ENCODE measurements around the gene HOXC12.

HOXC12 gene

DNA sequence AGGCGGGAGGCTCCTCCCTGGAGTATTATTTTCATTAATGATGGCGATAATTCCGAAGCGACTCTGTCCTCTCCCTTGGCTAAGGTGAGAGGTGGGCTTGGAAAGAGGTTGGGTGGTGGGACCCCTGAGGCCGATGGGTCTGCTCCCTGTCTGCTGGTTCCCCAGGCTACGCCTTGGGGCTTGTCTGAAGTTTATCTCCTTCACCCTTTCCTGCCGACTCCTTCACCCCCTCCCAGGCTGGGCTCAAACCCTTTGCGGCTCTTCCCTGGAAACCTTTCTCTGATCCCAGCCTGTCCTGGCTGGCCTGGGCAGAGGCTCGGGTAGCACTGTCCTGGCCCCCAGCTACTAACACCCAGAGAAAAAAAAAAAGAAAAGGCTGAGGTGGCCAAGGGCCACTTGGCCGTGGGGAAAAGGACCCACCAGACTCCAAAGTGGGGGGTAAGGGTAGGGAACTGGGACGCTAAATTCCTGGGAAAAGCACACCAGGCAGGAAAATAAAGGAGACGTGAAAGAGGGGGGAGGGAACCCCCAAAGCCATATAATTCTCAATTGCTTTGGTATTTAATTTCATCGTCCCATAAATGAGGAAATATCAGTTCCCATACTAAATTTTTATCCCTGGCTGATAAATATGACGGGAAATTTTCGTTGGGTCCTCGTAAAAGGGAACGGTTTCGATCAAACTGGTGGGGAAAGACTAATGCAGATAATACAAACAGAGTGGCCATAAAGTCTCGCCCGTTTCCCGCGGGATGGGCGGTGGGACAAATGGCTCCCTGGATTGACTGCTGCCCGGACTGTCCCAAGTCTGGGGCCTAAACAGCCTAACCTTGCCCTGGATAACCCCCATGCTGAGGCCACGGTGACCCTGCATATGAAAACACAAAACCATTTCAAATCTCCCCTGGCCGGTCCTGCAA is 28.2 kb downstream of the HOXC12 start:
- no peak overlapping the region for H3K4me3 ChIP-seq (ENCODE audit: low read depth, low read length)

DNA sequence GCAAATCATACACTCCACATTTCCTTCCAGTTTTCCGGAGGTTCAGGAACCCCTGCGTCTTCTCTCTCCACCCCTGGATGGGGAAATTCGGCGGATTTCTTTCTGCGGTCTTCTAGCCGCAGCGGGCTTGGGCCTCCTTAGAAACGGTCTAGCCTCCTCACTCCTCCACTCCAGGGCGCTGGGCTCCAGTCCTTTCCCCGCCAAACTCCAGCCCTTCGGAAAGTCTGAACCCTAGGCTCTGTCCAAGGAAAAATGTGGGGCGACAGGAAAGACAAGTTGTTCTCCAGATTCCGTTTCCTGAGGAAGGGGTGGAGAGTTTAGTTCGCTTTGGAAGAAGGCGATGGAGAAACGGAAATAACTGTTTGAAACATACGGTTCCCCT is 28.9 kb downstream of the HOXC12 start:
- H3K4me3 ChIP-seq (ENCODE audit: low read depth, low read length) = no peak overlapping the region

DNA sequence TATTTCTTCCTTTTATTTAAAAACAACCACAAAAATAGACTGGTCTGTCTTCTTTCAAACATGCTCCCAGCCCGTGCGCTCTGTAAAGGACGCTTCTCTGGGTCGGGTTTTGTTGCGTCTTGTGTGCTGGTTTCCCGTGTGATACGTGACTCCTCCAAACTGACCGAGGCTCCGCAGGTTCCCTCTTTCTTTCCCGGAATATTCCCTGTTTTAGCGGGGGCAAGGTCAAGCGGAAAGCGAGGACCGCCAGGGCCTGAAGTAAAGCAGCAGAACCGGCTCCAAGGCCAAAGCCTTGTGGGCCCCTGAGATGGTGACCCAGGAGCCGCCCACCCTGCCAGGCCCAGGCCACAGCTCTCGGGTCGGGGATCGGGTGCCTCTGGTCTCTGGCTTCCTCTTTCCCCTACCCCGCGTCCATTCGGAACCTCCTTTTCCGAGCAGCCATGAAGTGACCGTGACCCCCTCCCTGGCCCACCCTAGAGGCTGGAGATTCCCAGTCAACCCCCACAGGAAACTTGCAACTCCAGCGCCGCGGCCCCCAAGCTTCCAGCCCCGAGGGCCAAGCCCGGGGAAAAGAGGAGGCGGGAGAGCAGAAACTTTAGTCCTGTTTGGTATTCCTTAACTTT is 29.4 kb downstream of the HOXC12 start:
- H3K4me3 ChIP-seq (ENCODE audit: low read depth, low read length) = no peak overlapping the region

DNA sequence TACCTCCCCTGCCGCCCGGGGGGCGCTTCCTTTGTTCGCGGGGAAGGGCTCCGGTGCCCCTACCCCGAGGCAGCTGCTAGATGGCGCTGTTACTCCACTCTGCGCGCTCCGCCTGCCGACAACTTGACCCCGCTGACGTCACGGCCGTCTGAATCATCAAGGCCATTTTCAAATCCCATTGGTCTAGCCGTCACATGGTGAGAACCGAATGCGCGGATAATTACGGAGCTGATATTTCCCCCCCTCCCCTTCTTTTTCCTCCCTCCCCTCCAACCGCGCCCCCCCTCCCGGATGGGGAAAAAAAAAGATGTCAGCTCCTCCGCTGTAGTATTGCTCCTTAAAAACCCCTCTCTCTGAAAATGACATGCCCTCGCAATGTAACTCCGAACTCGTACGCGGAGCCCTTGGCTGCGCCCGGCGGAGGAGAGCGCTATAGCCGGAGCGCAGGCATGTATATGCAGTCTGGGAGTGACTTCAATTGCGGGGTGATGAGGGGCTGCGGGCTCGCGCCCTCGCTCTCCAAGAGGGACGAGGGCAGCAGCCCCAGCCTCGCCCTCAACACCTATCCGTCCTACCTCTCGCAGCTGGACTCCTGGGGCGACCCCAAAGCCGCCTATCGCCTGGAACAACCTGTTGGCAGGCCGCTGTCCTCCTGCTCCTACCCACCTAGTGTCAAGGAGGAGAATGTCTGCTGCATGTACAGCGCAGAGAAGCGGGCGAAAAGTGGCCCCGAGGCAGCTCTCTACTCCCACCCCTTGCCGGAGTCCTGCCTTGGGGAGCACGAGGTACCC is 30.4 kb downstream of the HOXC12 start, which contains the start of gene HOXC10:
Gene HOXC10, plus strand, starts transcription at position 246 of the 791 bp plus-strand sequence. Its CDS starts 114 bp downstream, at position 360.
- no peak within 1 kb of the TSS for H3K4me3 ChIP-seq (ENCODE audit: low read depth, low read length)

DNA sequence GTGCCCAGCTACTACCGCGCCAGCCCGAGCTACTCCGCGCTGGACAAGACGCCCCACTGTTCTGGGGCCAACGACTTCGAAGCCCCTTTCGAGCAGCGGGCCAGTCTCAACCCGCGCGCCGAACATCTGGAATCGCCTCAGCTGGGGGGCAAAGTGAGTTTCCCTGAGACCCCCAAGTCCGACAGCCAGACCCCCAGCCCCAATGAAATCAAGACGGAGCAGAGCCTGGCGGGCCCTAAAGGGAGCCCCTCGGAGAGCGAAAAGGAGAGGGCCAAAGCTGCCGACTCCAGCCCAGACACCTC is 30.9 kb downstream of the HOXC12 start:
- H3K4me3 ChIP-seq (ENCODE audit: low read depth, low read length) = no peak overlapping the region

DNA sequence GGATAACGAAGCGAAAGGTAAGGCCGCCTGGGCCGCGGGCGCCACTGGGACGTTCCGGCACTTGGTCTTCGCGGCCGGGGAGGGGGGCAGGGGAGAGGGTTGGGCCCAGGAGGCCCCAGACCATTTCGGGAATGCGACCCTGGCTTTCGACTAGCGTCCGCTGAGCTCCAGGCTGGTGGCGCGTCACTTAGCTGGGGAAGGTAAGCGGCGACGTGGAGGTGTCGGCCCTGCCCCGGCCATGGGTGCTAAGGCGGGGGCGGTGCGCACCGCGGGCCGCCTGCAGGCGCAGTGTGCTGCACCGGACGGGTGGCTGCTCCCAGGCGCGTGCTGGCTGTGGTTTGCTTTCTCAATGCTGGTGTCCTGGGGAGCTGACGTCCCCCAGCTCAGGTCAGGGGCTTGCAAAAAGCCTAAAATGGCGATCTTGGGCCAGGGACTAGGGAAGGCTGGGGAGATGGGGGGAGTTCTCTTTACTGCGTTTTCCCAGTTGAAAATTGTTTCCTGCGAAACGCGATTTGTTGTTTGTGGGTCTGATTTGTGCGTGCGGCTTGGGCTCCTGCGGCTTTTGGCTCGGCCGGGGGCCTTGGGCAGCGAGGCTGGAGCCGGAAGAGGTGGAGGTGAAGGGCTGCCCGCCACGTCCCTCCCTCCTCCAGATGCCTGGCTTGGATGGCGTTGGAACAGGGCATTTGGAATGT is 31.4 kb downstream of the HOXC12 start:
- H3K4me3 ChIP-seq (ENCODE audit: low read depth, low read length) = no peak overlapping the region

DNA sequence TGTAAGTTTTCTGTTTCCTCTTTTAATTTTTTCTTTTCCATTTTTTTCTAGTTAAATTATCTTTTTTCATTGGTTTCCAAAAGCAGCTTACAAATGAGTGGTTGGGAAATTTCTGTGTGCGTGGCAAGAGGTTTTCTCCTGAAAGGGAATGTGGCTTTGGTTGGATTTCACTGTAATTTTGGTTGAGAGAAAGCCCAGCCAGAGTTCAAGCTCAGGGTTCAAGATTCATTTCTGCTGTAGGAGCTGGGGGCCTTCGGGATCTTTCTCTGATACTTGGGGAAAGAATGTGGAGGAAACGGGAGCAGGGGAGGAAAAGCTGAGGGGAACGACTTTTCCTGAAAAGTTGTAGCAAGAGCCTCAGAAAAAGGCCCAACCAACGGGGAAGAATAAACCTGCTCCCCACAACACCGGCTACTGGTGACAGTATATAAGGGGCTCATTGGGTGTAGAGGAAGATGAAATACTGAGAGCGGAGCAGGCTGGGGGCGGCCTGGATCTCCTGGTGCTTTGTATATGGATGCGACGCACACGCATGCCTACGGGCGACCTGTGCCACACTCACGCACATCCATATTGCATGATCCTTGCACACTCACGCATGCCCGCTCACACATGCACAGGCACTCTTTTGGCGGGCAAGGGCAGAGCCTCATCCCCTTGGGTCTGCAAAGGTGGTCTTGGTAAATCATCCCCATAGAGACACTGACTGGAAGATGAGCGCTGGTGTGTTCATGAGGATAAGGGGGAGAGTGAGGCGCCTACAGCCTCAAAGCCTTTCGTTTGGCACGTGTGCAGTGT is 32.2 kb downstream of the HOXC12 start:
- H3K4me3 ChIP-seq (ENCODE audit: low read depth, low read length) = no peak overlapping the region

DNA sequence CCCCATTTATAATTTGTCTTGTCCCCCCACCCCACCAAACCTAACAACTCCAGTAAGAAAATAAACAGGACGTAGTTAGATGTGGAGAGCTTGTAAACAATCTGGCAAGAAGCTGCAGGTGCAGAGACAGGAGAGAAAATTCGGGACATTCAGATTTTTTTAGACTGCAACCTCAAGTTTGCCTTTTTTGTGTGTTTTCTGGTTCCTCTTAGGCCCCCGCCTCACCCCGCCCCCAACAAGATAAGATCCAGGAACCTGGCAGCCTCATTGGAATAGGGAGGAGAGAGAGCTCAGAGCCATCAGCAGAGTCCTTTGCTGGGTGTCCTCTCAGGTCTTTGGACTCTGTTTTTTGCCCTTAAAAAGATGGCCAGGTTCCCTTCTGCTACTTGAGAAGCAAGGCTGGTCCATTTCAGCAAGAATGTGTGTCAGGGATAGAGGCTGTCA is 33.1 kb downstream of the HOXC12 start:
- H3K4me3 ChIP-seq (ENCODE audit: low read depth, low read length) = no peak overlapping the region

DNA sequence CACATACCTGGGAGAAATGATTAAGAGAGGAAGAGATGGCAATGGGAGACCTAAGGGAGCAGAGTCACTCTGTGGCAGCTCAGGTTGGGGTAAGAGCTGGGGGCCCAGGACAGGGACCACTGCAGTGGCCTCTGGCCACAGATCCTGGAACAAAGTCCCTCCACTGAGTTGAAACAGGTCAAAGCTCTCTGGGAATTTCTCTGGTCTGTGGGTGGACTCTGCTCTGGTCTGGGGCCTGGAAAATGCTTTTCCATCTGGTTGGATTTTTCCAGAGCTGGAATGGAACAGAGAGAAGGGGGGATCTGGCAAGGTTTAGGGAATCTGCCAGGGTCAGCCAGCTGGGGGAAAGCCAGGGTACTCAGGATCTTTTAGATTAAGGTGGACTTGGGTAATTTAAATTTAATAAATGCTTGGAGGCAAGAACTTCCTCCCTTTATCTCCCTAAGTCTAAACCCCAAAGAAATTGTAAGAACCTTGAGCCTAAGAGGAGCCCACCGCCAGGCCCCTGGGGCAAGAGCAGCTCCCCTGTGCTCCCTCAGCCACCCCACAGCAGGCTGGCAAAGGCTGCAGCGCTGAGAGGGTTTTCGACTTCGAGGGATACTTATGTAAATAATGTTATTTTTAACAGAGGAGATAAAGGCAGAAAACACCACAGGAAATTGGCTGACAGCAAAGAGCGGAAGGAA is 34.0 kb downstream of the HOXC12 start:
- no peak overlapping the region for H3K4me3 ChIP-seq (ENCODE audit: low read depth, low read length)

DNA sequence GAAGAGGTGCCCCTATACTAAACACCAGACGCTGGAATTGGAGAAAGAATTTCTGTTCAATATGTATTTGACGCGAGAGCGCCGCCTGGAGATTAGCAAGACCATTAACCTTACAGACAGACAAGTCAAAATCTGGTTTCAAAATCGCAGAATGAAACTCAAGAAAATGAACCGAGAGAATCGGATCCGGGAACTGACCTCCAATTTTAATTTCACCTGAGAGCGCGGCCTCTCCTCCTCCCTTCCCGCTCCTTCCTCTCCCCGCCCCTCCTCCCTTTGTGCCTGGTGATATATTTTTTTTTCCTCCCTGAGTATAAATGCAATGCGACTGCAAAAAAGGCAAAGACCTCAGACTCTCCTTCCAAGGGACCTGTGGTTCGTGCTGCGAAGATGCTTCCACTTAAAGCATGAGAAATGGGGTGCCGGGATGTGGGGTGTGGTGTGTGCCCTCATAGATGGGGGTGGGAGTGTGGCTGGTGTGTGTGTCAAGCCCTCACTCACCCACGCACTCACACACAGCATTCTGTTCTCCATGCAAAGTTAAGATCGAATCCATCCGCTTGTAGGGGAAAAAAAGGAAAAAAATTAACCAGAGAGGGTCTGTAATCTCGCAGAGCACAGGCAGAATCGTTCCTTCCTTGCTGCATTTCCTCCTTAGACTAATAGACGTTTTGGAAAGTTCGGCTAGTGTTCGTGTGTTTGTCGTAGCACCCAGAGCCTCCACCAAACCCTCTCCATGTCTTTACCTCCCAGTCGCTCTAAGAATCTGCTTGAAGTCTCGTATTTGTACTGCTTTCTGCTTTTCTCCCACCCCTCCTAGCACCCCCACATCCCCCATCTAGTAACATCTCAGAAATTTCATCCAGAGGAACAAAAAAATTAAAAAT is 34.8 kb downstream of the HOXC12 start:
- no peak overlapping the region for H3K4me3 ChIP-seq (ENCODE audit: low read depth, low read length)

DNA sequence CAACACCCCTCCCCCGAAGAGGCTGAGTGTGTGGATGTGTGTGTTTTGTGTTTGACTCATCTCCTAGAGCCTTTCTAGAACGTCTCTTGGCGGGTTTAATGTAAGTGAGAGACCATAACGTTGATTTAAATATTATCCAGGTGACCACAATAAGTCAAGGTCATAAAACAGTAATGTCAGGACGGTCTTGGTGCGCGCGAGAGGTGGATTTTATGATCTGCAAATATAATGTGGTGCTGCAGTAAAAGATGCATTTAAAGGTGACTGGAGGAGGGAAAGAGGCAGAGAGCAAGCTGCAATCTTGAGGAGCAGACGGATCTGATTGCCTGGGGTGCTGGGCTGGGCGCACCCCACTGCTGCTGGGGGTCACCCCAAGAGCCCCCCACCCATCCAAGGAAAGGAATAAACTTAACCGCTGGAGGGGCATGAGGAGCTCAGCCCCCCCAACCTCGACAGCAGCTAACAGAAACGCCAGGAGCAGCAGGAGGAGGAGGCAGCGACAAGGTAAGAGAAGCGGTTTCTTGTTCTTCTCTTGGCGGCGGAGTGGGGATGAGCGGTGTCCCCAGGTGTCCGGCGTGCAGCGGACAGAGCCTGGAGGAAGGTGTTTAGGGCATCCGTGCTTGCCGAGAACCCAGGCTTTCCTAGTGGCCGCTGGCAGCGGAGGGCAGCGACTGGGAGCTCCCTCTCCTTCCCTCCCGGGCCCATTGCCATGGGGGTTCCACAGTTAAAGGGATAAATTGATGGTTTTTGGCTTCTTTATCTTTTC is 35.8 kb downstream of the HOXC12 start:
- H3K4me3 ChIP-seq (ENCODE audit: low read depth, low read length) = no peak overlapping the region

DNA sequence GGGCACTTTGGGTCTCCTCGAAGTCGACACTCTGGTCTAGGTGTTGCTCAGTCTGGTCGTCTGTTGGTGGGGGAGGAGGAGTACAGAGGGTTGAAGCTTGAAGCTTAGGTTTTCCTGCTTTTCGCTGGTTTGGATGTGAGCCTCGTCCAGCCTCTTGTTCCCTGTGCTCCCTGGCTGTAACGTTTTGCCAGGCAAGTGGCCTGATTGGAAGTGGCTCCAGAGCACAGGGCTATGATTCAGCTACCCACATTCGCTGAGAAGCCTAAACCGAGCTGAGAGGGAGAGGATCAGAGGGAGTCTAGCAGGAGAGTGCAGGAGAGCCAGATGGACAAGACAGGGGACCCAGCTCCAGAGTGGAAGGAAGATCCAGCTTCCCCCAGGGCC is 36.4 kb downstream of the HOXC12 start:
- no peak overlapping the region for H3K4me3 ChIP-seq (ENCODE audit: low read depth, low read length)

DNA sequence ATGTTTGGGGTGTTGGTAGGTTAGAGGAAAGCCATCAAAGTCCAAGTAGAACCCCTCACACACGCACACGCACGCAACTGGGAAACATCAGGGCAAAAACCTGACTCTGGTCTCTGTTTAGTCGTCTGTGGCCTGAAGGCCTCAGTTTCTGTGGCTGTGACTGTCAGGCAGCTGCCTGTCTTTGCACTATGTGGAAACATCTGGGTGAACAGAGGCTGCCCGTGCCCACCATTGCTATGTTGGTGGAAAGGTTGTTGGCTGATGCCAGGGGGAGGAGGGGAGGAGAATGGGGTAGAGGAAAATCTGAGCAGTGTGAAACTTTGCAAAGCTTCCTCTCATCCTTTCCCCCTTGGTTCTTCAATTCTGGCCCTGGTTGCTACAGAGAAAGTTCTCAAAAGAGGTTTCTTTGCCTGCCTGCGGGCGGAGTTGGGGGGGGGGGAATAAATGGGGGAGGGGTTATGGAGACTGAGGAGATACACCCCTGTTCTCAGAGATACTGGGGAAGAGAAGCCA is 37.7 kb downstream of the HOXC12 start:
- no peak overlapping the region for H3K4me3 ChIP-seq (ENCODE audit: low read depth, low read length)

DNA sequence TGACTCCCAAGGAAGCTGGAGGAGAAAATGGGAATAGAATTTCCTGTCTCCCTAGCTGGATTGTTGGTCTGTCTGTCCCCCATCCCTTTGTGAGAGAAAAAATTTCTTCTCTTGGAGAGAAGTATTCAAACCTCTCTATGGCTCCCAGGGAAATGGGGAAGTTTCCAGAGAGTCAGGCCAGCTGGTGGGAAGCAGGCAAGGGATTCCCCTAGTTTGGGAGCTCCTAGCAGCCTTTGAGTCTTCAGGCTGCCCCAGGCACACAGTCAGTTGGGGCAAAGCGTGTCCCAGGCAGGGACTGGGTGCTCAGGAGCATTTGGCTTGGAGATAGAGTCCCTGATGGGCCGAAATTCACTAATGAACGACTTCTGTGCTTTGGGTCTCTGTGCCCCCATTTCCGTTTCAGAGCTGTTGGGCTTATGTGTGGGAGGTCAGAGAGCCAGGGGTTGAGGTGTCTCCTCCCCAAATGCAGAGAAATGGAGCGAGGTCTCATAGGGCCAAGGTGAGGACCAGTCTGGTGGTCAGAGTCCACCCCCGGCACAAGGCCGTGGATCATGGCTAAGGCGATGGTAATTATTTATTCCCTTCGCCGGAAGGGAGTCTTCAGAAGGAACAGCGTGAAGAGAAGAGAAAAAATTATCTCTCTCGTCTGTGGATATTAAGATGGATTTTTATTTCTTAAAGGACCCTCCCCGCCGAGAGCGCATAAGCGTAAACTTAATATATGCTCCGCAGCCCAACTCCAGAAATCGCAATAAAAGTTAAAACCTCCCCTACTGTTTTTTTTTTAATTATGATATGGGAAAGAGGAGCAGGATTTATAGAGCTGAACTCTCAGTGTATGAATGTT is 38.7 kb downstream of the HOXC12 start:
- H3K4me3 ChIP-seq (ENCODE audit: low read depth, low read length) = no peak overlapping the region

DNA sequence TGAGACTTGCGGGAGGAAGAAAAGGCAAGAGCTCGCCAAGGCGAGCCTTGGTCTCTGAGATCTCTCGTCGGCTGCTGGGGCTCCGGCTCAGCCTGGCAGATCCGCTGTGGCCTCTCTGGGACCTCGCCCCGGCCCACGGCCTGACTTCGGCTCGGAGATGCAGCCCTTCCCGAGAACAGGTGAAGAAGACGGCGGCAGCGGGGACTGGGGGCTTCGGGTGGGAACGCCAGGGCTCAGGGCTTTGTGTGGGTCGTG is 39.2 kb downstream of the HOXC12 start:
- no peak overlapping the region for H3K4me3 ChIP-seq (ENCODE audit: low read depth, low read length)

DNA sequence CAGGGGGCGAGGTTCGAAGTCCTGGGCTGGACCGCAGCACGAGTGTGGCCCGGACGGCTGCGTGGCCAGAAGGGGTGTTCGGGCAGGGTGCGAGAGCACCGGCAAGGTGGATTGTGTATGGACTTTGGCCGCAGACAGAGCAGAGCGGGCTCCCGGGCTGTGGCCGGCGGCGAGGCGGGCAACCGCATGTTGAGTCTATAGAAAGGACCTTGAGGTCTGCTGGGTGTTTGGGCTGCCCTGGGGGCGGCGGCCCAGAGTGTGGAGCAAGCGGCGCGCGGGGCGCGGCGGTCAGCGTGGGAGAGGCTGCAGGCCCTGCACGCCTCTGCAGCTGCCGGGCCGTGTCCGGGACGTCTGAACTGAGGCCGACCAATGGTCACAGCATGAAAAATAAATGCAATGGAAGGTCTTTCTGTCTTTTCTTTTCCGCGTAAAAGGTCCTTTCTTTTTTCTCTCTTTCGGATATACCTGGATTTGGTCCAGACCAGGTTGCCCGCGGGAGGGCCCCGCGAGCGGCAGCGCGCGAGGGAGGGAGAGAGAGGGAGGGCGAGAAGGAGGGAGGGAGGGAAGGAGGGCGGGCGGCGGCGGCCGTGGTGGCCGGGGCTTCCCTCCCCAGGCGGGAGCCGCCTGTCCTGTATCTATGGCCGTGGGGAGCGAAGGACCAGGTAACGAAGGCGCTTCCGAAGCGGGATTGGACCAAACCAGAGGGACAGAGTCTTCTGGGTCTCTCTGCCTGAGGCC is 39.7 kb downstream of the HOXC12 start:
- H3K4me3 ChIP-seq (ENCODE audit: low read depth, low read length) = no peak overlapping the region

DNA sequence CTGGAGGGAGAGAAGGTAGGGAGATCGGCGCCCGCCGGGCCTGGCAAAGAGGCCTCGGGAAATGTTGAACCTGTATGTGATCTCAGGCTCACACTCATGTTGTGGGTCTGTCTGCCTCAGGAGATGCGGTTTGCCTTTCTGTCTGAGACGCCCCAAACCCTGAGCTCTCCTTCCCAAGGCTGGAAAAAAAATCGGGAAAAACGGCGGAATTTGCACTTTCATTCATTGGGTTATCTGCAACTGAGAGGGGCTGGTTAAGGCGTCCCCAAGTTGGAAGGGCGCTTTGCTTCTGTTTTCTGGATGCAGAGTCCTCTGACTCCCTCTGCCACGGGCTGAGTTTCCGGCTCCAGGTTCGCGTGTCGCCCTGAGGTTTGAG is 40.3 kb downstream of the HOXC12 start:
- no peak overlapping the region for H3K4me3 ChIP-seq (ENCODE audit: low read depth, low read length)
